Amygdala (tissue), 56 donors: ENCODE measurements around the gene TNS3.

Source experiments
- DNase-seq, 56 donors: peaks; one replicate each; lab custom pipeline; 2025; lab: John Stamatoyannopoulos, UW

Gene TNS3

DNA sequence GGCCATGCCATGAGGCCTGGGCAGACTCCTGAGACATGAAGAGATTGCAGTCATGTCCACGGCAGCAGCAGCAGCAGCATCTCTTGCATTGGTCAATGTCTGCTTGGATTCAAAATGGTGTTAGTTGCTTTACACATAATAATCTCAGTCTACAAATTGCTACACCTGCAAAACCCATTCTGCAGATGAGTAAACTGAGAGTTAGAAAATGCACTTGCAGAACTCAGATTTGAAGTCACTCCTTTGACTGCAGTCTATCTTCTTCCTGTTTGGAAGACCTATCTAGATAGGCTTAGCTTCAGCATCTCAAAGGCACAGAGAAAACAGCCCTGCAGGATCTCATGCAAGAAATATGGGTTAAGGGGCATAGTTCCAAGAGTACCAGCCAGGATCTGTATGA lies 350.3 kb downstream of the TNS3 start:
- no peak for DNase-seq

DNA sequence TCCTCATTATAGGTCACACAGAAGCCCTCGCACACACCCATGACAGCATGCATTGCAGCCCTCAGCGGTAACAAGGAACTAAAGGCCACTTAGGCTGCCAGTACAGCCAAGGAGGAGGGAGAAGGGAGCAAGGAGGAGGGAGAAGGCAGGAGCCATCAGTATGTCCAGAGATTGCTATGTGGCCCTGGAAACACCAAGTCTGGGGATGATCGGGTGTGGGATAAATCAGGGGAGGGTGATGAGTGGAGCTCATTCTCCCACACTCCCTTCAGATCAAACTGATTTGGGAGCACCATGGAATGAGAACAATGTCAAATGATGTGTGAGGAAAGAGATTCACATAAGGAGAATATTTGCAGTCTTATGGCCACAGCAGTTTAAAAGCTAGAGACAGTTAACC lies 350.9 kb downstream of the TNS3 start:
- DNase-seq, result no peak

DNA sequence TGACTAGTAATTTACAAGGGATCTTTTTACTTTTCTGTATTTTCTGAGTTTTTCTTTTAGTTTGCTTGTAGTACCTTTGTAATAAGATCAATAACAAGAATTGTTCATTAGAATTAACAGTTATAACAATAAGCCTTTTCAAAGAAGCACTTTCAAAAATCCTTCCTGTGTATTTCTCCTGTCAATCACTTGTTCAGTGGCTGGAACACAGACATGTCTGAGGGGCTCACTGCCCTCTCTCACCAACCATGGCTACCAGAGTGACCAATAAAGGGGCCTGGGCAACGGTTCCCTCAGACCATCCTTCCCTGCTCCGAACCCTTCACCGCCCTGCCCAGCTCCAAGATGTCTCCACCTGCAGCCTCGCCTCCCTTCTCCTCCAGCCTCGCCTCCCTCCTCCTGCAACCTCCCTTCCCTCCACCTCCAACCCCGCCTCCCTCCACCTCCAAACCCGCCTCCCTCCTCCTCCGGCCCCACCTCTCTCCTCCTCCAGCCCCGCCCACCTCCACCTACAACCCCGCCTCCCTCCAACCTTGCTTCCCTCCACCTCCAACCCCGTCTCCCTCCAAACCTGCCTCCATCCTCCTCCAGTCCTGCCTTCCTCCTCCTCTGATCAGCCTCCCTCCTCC lies 353.4 kb downstream of the TNS3 start:
- DNase-seq, result no peak

DNA sequence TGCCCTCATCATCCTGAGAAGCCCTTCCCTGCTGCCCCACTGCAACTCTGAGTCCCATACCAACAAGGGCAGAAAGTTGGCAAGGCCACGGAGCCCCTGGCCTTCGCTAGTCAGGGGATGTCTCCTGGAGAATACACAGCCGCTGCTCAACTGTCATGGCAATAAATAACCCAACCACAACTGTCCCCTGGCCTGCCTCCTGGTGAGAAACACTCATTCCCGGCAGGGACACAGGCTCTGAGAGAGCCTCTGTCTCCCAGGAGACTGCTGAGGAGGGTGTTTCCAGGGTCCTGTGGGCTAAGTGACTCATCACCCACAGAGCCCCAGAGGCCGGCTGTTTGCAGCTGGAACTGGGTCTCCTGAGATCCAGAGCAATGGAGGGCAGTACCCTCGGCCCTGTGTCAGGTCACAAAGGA lies 354.1 kb downstream of the TNS3 start:
- no peak for DNase-seq

DNA sequence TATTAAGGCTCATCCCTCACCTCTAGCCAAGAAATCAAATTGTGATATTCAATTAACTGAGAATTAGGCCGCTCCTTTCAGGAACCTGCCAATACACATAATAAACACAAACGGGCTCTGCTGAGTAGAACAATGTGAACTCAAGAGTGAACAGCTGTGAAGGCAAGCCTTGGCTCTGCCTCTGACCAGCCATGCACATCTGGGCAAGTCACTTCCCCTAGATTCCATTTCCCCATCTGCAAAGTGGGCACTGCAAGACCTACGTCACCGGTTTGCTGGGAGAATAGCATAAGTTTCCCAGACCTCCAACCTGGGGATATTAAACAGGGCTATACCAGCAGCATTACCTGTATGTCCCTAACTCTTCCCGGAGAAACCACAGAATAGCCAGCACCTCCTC lies 355.2 kb downstream of the TNS3 start:
- no peak for DNase-seq

DNA sequence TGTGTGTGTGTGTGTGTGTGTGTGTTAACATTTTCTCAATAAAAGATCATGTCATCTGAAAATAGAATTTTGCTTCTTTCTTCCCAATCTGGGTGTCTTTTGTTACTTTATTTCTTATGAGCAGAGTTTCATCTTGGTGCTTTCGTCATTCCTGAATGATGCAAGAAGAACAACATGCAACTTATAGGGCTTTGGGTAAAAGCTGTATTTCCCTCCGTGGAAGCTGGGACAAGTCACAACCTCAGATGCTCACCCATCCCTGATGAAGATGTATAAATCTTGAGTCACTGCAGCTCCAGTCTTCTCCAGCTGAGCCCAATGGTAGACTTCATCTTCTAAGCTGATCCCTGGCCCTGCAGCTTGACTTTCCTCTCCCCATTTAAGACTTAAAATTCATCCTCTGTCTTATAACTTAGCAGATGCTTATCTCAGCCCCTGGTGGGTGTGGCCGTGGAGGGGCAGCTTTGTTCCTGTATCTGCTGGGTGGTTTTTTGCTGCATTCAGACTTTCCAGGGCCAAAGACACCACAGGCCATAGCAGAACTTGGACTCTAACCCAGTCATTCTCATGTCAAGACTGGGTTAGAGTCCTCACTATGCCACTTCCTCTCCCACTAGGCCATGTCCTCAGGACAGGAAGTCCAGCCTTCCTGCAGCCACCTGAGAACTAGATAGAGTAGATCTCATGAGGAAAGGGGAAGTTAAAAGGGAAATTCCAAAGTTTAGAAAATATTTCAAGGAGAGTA lies 356.4 kb downstream of the TNS3 start:
- DNase-seq, result no peak
